WI38 (cell line): ENCODE measurements around the gene GALK2.

ENCODE experiments used
- H3K4me3 ChIP-seq: 2 replicates; pipeline ENCODE4 v1.5.1; 2011; ENCODE audit warnings: low read depth, mild to moderate bottlenecking, control low read depth, low read length
- TF ChIP-seq, protein P1 (sequence below): IDR thresholded peaks from 2 replicates; pipeline ENCODE4 v1.5.1; 2012; ENCODE audit warnings: low read depth, mild to moderate bottlenecking, control low read depth, low read length

Gene GALK2

DNA sequence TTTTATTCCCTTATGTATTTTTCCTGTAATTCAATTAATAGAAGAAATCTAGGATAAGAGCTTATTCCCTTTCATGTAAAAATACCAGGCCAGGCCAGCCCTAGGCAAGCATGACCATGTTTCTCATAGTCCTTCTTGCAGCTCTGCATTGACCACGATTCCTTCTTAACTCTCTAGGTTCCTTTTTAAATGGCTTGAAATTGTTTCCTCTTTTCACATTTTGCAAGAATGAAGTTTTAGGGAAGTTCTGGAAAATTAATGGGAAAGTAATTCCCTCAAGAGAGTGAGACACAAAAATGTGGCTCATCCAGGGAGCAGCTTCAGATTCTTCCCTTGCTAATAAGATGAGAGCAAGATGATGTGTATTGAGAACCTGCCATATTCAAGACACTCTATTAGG, 136.5 kb downstream of the GALK2 start:
- TF ChIP-seq, protein P1, sequence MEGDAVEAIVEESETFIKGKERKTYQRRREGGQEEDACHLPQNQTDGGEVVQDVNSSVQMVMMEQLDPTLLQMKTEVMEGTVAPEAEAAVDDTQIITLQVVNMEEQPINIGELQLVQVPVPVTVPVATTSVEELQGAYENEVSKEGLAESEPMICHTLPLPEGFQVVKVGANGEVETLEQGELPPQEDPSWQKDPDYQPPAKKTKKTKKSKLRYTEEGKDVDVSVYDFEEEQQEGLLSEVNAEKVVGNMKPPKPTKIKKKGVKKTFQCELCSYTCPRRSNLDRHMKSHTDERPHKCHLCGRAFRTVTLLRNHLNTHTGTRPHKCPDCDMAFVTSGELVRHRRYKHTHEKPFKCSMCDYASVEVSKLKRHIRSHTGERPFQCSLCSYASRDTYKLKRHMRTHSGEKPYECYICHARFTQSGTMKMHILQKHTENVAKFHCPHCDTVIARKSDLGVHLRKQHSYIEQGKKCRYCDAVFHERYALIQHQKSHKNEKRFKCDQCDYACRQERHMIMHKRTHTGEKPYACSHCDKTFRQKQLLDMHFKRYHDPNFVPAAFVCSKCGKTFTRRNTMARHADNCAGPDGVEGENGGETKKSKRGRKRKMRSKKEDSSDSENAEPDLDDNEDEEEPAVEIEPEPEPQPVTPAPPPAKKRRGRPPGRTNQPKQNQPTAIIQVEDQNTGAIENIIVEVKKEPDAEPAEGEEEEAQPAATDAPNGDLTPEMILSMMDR, result no peak

DNA sequence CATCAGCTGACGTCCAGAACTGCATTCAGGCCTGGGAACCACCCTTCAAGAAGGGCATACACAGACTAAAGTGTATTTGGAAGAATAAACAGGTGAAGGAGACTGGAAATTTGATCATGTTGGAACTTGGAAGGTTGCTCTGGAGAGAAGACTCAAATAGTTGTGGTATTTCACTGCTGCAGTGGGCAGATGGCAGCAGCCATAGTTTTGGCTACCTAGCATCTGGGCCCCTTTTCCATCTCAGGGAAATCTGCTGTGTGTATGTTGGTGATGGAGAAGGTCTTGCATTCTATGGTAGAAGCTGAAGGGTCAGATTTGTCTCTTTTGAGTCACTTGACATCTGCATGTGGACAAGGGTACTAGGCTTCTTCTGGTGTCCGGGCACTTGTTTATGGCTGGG, 138.6 kb downstream of the GALK2 start:
- TF ChIP-seq, protein P1, result no peak
- no peak overlapping the region for H3K4me3 ChIP-seq

More for the DNA sequence above, 136.5 kb downstream of the GALK2 start:
- H3K4me3 ChIP-seq, result no peak overlapping the region

DNA sequence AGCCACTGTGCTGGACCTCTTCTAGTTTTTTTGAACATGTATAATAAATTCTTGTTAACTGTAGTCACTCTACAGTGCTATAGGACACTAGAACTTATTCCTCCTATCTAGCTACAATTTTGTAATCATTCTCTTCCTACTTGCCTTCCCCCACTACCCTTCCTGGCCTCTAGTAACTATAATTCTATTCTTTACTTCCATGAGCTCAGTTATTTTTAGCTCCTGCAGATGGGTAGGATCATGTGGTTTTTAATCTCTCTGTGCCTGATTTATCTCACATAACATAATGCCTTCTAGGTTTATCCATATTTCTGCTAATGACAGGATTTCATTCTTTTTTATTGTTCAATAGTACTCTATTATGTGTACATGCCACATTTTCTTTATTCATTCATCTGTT, 139.8 kb downstream of the GALK2 start:
- H3K4me3 ChIP-seq, result no peak overlapping the region
- TF ChIP-seq, protein P1, result no peak

DNA sequence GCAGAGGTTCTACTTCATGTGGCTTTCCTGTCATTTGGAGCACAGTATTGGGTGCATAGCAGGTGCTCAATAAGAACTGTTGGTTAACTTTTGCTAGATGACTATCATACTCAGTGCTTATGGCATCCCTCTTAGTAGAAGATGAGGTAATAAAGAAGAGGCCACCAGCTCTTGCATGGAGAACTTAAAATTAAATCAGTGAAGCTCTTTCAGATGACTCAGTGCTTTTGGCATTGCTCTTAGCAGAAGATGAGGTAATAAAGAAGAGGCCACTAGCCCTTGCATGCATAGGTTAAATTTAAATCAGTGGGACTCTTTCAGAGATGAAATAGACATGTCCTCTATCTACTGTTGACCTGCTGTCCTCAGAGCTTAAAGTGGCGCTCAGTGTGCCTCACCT, 143.6 kb downstream of the GALK2 start:
- no peak overlapping the region for H3K4me3 ChIP-seq
- TF ChIP-seq, protein P1, result no peak

DNA sequence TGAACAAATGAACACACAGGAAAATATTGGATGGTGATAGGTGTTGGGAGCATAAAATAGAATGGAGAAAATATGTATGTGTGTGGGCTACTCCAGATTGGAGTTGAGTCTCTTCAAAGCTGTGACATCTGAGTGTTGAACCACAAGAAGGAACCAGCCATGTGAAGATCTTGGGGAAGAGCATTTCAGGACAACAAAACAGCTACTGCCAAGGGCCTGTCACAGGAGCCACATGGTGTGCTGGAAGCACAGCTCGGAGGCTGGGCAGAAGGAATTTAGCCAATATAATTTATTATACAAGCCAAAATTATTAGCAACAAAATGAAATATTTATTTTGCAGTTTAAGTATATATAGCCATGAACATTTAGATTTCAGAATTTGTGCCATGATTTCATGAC, 144.7 kb downstream of the GALK2 start:
- TF ChIP-seq, protein P1, result no peak
- H3K4me3 ChIP-seq, result no peak overlapping the region

DNA sequence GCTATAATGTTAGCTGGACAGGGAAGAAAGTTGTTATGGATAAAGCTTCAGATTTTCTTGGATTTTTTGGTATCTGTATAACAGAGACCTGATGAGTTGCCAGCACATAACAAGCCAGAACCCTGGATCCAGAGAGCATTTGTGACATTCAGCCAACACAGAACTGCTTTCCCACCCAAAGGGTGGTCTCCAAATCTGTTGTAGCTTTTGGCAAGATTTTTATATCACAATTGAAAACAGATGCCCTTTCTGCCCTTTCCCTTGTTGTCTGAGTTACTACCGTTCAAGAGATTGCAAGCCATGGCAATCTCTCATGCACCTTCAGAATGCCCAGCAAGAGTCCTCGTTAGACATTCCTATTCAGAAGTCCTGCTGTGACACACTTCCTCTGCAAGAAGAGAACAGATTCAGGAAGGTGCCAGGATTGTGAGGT, 145.4 kb downstream of the GALK2 start:
- H3K4me3 ChIP-seq, result no peak overlapping the region
- TF ChIP-seq, protein P1, result no peak

DNA sequence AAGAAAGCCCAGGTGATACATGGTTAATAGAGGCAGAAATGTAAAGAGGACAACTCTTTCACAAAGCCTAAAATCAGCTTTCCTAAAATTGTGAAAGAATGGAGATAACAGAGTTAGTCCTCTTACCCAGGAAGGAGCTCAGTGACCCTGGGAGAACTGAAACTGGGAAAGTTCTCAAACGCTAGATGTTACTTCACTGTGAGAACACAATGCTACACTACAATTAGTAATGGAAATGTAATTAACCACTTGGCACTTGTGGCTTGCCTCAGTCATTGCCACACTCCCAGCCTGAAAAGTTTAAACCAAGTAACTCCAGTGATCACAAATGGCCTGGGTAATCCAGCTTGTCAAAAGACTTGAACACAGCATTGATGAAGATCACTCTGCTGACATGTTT, 150.3 kb downstream of the GALK2 start:
- TF ChIP-seq, protein P1, result no peak
- no peak overlapping the region for H3K4me3 ChIP-seq
